Activated T-helper 1 cell treated with Interleukin-2 at 50 U/mL for 16 hours (primary cell): ENCODE measurements around the gene CDC42BPB.
"Not testable (repeated sequence)": the region's sequence is repeated elsewhere in the genome, so short reads cannot be mapped to it uniquely, and the experiment has no call there.

Source experiments
- DNase-seq: peaks from one replicate; pipeline ENCODE4 v3.0.0-alpha.2; 2020; ENCODE audit warnings: low read depth

CDC42BPB gene

GRCh38 chr14:102900631-102901571 lies 156.4 kb downstream of the CDC42BPB start:
- no peak for DNase-seq

- no peak for DNase-seq
These were observed 157.8 kb downstream of the CDC42BPB start for GRCh38 chr14:102899516-102899900.

DNA sequence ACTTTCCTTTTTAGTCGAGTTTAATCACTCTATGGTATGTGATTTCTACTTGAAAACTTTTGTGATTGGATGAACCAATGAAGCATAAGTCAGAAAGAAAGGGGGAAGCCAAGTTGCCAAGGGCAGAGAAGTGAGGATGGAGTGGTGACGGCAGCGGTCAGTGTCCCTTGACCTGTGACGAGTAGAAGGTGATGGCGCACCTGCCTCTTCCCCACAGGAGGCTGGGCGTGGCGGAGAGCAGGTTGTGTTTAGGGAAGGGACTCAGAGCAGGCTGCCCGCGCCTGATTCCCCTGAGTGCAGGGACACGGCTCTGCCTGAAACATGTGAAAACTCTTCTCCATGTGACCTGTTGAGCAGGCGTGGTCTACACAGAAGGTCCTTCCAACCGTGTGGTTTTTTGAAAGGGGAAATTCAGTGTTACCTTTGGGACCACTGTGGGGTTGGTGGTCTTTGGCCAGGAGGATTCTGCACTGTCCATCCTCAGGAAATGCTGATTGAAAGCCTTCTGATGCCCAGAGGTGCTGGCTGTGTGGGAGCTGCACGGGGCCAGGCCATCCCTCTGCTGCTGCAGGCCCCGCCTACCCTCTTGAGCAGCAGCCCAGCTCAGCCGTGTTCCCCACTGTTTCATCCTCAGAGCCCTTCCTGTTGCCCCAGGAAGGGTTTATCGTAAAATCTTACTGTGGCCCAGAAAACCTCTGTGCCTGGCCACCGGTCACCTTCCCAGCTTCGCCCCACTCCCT lies 158.4 kb downstream of the CDC42BPB start:
- no peak for DNase-seq

- DNase-seq: no peak
These were observed 159.1 kb downstream of the CDC42BPB start for GRCh38 chr14:102898298-102898697.

DNA sequence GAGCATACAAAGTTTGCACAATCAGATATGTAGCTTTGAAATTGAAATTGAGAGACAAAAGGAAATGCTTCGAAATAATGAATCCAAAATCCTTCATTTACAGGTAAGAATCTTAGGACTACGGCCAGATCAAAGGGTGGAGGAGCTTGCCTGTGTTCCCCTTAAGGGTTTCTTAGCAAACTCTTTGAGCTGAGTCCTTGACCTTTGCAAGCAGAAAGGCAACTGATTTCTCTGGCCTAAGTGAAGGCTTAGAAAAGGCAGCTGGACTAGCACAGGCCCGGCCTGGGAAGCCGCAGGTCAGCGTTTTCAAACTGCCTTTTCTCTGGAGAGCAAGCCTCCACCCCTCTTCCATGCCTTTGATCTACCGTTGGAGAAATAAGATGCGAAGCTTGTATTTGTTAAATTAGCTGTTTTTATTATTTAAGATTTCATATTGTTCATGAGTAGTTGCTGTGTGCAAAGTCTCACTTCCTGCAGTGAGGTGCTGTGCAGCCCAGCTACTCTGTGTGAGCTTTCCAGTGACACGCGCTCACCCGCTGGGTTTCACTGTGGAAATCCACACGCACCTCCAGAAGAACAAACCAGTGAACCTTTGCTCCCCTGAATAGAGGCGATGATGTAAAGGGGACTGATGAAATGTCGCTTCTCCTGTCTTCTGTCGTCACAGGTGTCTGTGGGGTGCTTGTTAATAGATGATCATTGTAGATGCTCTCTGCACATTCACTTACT lies 159.9 kb downstream of the CDC42BPB start:
- no peak for DNase-seq

DNA sequence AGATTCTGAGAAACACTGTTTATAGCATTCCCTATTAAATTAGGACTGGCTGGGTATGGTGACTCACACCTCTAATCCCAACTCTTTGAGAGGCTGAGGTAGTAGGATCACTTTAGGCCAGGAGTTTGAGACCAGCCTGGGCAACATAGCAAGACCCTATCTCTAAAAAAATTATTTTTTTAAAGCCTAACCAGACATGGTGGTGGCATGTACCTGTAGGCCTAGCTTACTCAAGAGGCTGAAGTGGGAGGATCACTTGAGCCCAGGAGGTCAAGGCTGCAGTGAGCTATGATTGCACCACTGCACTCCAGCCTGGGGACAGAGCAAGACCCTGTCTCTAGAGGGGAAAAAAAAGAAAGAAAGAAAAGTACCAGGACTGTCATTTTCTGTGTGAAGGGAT lies 160.6 kb downstream of the CDC42BPB start:
- DNase-seq: not testable (repeated sequence)

GRCh38 chr14:102893452-102893851 lies 163.9 kb downstream of the CDC42BPB start:
- no peak for DNase-seq

DNA sequence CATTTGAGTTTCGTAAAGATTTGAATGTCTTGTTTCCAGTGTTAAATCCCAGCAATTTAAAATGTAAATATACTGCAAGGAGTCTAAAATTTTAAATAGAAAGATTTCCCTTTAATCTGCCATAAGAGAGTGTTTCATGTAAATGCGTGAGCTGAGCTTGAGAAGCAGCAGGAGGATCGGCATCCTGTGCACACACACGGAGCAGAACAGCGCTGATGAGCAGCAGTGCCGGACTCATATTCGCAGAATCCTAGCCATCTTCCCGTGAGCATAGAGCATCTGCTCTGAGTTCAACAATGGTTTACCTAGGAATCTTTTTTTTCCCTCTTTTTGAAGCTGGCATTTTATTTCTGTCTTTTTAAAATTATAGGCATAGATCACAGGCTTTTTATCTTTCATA lies 164.7 kb downstream of the CDC42BPB start:
- no peak for DNase-seq

DNA sequence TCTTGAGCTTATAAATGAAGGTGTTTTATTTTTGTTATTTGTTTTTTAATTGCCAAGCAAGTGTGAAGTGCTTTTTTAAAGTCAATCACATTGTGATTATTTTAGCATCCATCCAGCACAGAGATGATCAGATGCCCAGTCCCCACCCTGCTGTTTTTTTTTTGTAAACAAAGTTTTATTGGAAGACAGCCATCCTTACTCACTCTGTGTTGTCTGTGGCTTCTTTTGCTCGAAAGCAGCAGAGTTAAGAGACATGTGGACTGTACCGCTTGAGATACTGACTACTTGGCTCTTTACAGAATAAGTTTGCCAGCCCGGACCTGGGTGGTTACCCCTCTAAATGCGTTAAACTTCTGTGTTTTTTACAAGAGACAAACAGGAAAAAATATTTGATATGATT lies 165.8 kb downstream of the CDC42BPB start:
- no peak for DNase-seq

GRCh38 chr14:102891111-102891510 lies 166.2 kb downstream of the CDC42BPB start:
- DNase-seq: no peak

DNA sequence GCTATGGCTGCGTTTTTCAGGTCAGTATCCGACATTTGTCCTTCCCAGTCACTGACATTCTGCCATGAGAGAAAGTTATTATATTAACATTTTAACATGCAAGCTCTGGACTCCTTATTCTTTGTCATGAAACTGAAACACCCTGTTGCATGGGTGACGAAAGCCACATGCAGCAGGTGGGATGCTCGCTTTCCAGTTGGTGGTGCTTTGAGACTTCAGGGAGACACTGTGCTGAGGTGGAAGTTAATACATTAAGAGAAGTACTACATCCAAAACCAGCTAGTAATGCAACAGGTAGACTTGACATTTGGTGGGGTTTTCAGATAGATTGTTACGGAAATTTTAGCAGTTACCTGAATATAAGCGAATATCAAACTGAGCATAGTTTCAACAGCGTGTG lies 167.7 kb downstream of the CDC42BPB start:
- no peak for DNase-seq

GRCh38 chr14:102888748-102889147 lies 168.6 kb downstream of the CDC42BPB start:
- DNase-seq: no peak

DNA sequence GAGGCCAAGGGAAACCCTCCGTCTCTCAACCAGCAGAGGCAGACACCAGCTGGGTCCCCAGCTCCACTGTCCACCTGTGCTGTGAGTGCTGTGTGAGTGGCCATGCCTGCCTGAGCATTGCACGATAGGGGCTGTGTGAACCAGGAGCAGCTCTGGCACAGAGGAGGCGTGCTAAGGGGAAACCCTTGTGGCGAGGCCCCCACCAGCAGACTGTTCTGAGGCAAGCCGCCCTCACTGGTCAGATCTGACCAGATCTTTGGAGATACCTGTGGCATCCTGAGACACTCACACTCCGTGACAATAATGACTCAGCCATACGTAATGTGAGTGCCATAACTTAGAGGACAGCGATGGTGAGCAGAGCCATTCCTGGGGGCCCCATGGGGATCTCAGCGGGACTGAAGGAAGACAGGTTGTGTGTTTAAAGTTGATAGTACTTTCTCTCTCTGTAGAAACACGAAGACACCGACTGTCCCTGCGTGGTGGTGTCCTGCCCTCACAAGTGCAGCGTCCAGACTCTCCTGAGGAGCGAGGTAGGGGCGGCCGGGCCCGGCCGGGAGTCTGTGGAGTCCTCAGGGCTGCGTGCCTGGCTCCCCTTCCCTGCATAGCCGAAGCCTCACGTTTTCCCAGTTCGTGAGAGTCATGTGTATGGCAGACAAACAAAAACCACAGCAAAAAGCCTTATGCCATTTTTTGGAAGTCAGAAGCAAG lies 171.5 kb downstream of the CDC42BPB start:
- DNase-seq: no peak

GRCh38 chr14:102883554-102883953 lies 173.8 kb downstream of the CDC42BPB start:
- no peak for DNase-seq

- no peak for DNase-seq
These were observed 174.2 kb downstream of the CDC42BPB start for GRCh38 chr14:102883089-102883541.
